ENCODE data around the gene ITPKC.
"Not testable (repeated sequence)": the region's sequence is repeated elsewhere in the genome, so short reads cannot be mapped to it uniquely, and the experiment has no call there.

Gene ITPKC

GRCh38 chr19:40758491-40758890, 41.6 kb downstream of the ITPKC start:
- TF ChIP-seq POLR2AphosphoS5 (IDR thresholded peaks at IDR 0.05; ENCODE audit: low read depth, low read length) (no peak), TAF1 (IDR thresholded peaks at IDR 0.05; ENCODE audit: borderline replicate concordance, low read depth, low read length) (no peak), POLR2A (IDR thresholded peaks at IDR 0.05; ENCODE audit: low read depth, low read length) (no peak)
- no peak for DNase-seq (ENCODE audit: insufficient read length)
- FAIRE-seq = no peak

GRCh38 chr19:40759352-40759751, 42.4 kb downstream of the ITPKC start:
- FAIRE-seq (no peak), DNase-seq (ENCODE audit: insufficient read length) (no peak)
- TF ChIP-seq TAF1 (IDR thresholded peaks at IDR 0.05; ENCODE audit: borderline replicate concordance, low read depth, low read length) (no peak), POLR2A (IDR thresholded peaks at IDR 0.05; ENCODE audit: low read depth, low read length) (no peak), POLR2AphosphoS5 (IDR thresholded peaks at IDR 0.05; ENCODE audit: low read depth, low read length) (no peak)

DNA sequence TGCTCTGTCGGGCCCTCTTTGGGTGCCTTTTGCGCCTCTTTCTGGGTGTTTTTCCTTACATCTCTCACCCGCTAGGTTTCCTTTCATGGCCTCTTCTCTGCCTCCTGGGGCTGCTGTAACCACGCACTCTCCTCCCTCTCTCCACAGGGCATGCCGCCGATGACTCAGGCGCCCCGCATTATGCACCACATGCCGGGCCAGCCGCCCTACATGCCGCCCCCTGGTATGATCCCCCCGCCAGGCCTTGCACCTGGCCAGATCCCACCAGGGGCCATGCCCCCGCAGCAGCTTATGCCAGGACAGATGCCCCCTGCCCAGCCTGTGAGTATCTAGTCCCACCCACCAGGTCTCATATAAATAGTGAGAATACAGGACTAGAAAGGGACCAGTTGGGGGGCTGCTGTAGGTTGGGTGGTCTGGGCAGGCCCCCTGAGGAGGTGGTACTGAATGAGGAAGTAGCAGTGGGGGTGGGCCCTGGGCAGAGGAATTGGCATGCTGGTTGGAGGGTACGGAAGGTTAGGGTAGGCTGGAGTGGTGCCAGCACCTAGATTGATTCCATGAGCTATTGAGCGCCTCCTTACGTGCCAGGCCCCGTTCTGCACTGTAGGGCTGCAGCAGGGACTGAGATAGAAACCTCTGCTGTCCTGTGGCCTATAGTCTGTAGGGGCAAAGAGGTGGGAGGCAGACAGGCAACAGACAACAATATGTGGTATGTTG, 46.0 kb downstream of the ITPKC start:
- DNase-seq (ENCODE audit: insufficient read length) (no peak), FAIRE-seq (no peak)
- TF ChIP-seq POLR2A (IDR thresholded peaks at IDR 0.05; ENCODE audit: low read depth, low read length) = no peak
- no peak for TF ChIP-seq POLR2AphosphoS5 (IDR thresholded peaks at IDR 0.05; ENCODE audit: low read depth, low read length)
- no peak for TF ChIP-seq TAF1 (IDR thresholded peaks at IDR 0.05; ENCODE audit: borderline replicate concordance, low read depth, low read length)

DNA sequence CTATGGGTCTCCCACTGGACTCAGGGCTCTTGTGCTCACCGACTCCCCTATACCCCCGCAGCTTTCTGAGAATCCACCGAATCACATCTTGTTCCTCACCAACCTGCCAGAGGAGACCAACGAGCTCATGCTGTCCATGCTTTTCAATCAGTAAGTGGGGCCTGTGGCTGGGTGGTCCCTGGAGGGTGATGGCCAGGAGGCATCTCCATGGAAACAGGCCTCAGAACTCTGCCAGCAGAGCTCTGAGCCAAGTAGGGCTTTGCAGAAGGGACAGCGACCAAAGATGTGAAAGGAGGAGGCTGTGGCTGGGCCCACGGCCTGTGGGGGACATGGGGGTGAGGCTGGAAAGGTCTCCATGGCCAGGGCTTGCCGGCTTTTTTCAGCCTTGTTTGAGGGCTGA, 46.6 kb downstream of the ITPKC start:
- FAIRE-seq = no peak
- TF ChIP-seq POLR2AphosphoS5 (IDR thresholded peaks at IDR 0.05; ENCODE audit: low read depth, low read length) (no peak; the same call in 1 of the 2 replicates), POLR2A (IDR thresholded peaks at IDR 0.05; ENCODE audit: low read depth, low read length) (no peak)
- no peak for DNase-seq (ENCODE audit: insufficient read length)

- no peak for FAIRE-seq
- no peak for DNase-seq (ENCODE audit: insufficient read length)
- no peak for TF ChIP-seq POLR2AphosphoS5 (IDR thresholded peaks at IDR 0.05; ENCODE audit: low read depth, low read length)
- no peak for TF ChIP-seq POLR2A (IDR thresholded peaks at IDR 0.05; ENCODE audit: low read depth, low read length)
- TF ChIP-seq TAF1 (IDR thresholded peaks at IDR 0.05; ENCODE audit: borderline replicate concordance, low read depth, low read length) = no peak
Observed at GRCh38 chr19:40763963-40764362, 47.1 kb downstream of the ITPKC start.

DNA sequence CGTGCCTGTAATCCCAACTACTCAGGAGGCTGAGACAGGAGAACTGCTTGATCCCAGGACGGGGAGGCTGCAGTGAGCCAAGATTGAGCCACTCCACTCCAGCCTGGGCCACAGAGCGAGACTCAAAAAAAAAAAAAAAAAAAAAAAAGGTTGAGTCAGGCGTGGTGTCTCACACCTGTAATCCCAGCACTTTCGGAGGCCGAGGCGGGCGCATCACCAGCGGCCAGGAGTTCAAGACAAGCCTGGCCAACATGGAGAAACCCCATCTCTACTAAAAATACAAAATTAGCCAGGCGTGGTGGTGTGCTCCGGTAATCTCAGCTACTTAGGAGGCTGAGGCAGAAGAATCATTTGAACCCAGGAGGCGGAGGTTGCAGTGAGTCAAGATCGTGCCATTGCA, 49.5 kb downstream of the ITPKC start:
- not testable (repeated sequence) for DNase-seq (ENCODE audit: insufficient read length); FAIRE-seq

- no peak for FAIRE-seq
- TF ChIP-seq POLR2AphosphoS5 (IDR thresholded peaks at IDR 0.05; ENCODE audit: low read depth, low read length) (no peak), POLR2A (IDR thresholded peaks at IDR 0.05; ENCODE audit: low read depth, low read length) (no peak), TAF1 (IDR thresholded peaks at IDR 0.05; ENCODE audit: borderline replicate concordance, low read depth, low read length) (no peak)
Observed at GRCh38 chr19:40768869-40769268, 52.0 kb downstream of the ITPKC start.

GRCh38 chr19:40771101-40771862, 54.4 kb downstream of the ITPKC start:
- DNase-seq (ENCODE audit: insufficient read length); FAIRE-seq: not testable (repeated sequence)

More at GRCh38 chr19:40768869-40769268, 52.0 kb downstream of the ITPKC start:
- DNase-seq (ENCODE audit: insufficient read length) = no peak

GRCh38 chr19:40774916-40775631, 58.2 kb downstream of the ITPKC start, which contains the start of gene MIA:
MIA (plus strand) TSS chr19:40775521; CDS start chr19:40775543, 22 bp downstream.
- TF ChIP-seq TAF1 (IDR thresholded peaks at IDR 0.05; ENCODE audit: borderline replicate concordance, low read depth, low read length) (no peak), POLR2AphosphoS5 (IDR thresholded peaks at IDR 0.05; ENCODE audit: low read depth, low read length) (no peak), POLR2A (IDR thresholded peaks at IDR 0.05; ENCODE audit: low read depth, low read length) (no peak)
- DNase-seq (ENCODE audit: insufficient read length) (no peak), FAIRE-seq (no peak)

GRCh38 chr19:40775632-40776022, 58.7 kb downstream of the ITPKC start:
- TF ChIP-seq POLR2A (IDR thresholded peaks at IDR 0.05; ENCODE audit: low read depth, low read length) (no peak), TAF1 (IDR thresholded peaks at IDR 0.05; ENCODE audit: borderline replicate concordance, low read depth, low read length) (no peak), POLR2AphosphoS5 (IDR thresholded peaks at IDR 0.05; ENCODE audit: low read depth, low read length) (no peak)
- no peak for FAIRE-seq
- no peak for DNase-seq (ENCODE audit: insufficient read length)

GRCh38 chr19:40776364-40776763, 59.5 kb downstream of the ITPKC start:
- no peak for DNase-seq (ENCODE audit: insufficient read length)
- no peak for FAIRE-seq
- TF ChIP-seq POLR2A (IDR thresholded peaks at IDR 0.05; ENCODE audit: low read depth, low read length) = no peak
- TF ChIP-seq POLR2AphosphoS5 (IDR thresholded peaks at IDR 0.05; ENCODE audit: low read depth, low read length) = no peak
- no peak for TF ChIP-seq TAF1 (IDR thresholded peaks at IDR 0.05; ENCODE audit: borderline replicate concordance, low read depth, low read length)

Data from GM12892 (cell line).